ENCODE results near the gene SERINC5.
"Not testable (repeated sequence)": the region's sequence is repeated elsewhere in the genome, so short reads cannot be mapped to it uniquely, and the experiment has no call there.

Gene SERINC5

DNA sequence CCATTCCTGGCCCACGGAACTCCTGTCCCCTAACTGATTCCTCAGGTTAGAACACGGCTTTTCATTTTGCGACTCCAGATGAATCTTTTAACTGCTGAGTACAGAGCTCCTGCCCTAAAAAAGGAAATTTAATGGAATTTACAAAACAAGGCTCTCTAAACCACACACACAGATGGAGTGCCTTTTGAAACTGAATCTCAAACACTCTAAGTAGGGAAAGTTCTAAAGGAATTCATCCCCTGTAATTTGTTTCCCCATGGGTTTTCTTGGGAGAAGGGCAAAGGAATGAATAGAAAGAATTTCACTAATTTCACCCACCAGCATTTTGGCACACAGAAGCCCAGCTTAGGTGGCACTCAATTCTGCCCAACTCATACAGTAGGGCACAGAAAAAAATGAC, 114.2 kb downstream of the SERINC5 start:
- TF ChIP-seq ZNF384 (IDR thresholded peaks at IDR 0.05) = no peak
- no peak for TF ChIP-seq SUZ12 (IDR thresholded peaks at IDR 0.05)
- no peak for TF ChIP-seq FOXK2 (IDR thresholded peaks at IDR 0.05)
- no peak for TF ChIP-seq ARNT (IDR thresholded peaks at IDR 0.05)
- no peak for TF ChIP-seq ELF4 (IDR thresholded peaks at IDR 0.05)
- TF ChIP-seq BHLHE40 (IDR thresholded peaks at IDR 0.05; ENCODE audit: borderline replicate concordance) = no peak
- no peak for TF ChIP-seq HDGF (IDR thresholded peaks at IDR 0.05; ENCODE audit: borderline replicate concordance)
- ChIA-PET POLR2A (no interaction called here), CTCF (no interaction called here)
- no peak for DNase-seq (ENCODE audit: extremely low spot score)

DNA sequence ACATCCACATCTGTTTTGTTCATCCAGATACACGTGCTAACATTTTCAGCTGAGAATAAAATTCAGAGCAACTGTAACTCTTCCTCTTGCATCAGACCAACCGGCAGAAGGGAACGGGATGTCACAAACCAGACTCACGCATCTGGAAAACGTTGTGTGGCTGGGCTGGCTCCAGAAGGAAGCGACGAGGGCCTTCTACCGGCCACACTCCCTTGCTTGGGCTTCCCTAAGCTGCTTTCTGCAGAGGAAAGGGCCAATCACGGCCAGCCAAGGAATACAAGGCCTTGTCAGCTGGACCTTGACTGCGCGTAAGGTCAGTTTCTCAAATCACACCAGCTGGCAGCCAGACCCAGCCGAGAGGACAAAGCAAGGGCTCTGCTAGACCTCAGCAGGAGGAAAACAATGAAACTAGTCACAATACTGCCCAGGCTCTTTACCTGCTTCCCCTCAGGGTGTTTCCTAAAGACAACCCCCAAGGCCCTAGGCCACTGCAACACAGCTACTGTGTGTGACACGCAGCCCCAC, 114.6 kb downstream of the SERINC5 start:
- POLR2A ChIA-PET = no interaction called here

DNA sequence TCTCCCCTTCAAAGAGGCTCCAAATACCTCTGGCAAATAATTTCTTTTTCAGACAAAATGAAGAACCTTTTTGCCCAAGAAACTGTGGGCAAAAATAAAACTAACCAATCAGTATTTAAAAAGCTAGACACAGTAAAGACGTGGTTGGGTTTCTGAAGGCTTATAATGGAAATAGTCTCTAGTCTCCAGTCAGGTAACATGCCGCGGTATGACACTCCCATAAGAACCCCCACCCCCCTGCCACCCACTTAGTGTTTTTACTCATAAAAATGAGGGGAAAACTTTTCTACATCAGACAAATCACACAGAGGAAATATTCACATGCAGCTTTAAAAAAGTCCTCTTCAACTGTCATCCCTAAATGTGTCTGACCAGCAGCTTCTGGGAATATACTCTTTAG, 115.4 kb downstream of the SERINC5 start:
- POLR2A ChIA-PET = no interaction called here
- TF ChIP-seq ARNT (IDR thresholded peaks at IDR 0.05) = no peak
- TF ChIP-seq FOXA1 (IDR thresholded peaks at IDR 0.05) = no peak
- no peak for TF ChIP-seq SUZ12 (IDR thresholded peaks at IDR 0.05)
- TF ChIP-seq ELF4 (IDR thresholded peaks at IDR 0.05) = no peak
- no peak for TF ChIP-seq ZNF384 (IDR thresholded peaks at IDR 0.05)
- TF ChIP-seq, protein P1, sequence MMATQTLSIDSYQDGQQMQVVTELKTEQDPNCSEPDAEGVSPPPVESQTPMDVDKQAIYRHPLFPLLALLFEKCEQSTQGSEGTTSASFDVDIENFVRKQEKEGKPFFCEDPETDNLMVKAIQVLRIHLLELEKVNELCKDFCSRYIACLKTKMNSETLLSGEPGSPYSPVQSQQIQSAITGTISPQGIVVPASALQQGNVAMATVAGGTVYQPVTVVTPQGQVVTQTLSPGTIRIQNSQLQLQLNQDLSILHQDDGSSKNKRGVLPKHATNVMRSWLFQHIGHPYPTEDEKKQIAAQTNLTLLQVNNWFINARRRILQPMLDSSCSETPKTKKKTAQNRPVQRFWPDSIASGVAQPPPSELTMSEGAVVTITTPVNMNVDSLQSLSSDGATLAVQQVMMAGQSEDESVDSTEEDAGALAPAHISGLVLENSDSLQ (IDR thresholded peaks at IDR 0.05) = no peak
- TF ChIP-seq L3MBTL2 (conservative IDR thresholded peaks at IDR 0.05) = no peak
- TF ChIP-seq FOXK2 (IDR thresholded peaks at IDR 0.05) = no peak
- no peak for TF ChIP-seq FOXM1 (IDR thresholded peaks at IDR 0.05; ENCODE audit: borderline replicate concordance)
- no peak for TF ChIP-seq TARDBP (IDR thresholded peaks at IDR 0.05)
- no peak for TF ChIP-seq SP1 (IDR thresholded peaks at IDR 0.05)
- no peak for TF ChIP-seq HDGF (IDR thresholded peaks at IDR 0.05; ENCODE audit: borderline replicate concordance)
- TF ChIP-seq NFRKB (IDR thresholded peaks at IDR 0.05) = no peak
- TF ChIP-seq BHLHE40 (IDR thresholded peaks at IDR 0.05; ENCODE audit: borderline replicate concordance) = no peak
- TF ChIP-seq LEF1 (IDR thresholded peaks at IDR 0.05; ENCODE audit: borderline replicate concordance) = no peak
- no peak for TF ChIP-seq CTBP1 (IDR thresholded peaks at IDR 0.05; ENCODE audit: borderline replicate concordance)
- DNase-seq (ENCODE audit: extremely low spot score) = no peak
- CTCF ChIA-PET = no interaction called here

More for the DNA sequence above, 114.6 kb downstream of the SERINC5 start:
- no peak for DNase-seq (ENCODE audit: extremely low spot score)
- CTCF ChIA-PET = no interaction called here
- TF ChIP-seq ZNF384 (IDR thresholded peaks at IDR 0.05) (no peak), FOXM1 (IDR thresholded peaks at IDR 0.05; ENCODE audit: borderline replicate concordance) (no peak), BHLHE40 (IDR thresholded peaks at IDR 0.05; ENCODE audit: borderline replicate concordance) (no peak), L3MBTL2 (conservative IDR thresholded peaks at IDR 0.05) (no peak), CTBP1 (IDR thresholded peaks at IDR 0.05; ENCODE audit: borderline replicate concordance) (no peak), SP1 (IDR thresholded peaks at IDR 0.05) (no peak), LEF1 (IDR thresholded peaks at IDR 0.05; ENCODE audit: borderline replicate concordance) (no peak)
- TF ChIP-seq, protein P1 (IDR thresholded peaks at IDR 0.05) = no peak

DNA sequence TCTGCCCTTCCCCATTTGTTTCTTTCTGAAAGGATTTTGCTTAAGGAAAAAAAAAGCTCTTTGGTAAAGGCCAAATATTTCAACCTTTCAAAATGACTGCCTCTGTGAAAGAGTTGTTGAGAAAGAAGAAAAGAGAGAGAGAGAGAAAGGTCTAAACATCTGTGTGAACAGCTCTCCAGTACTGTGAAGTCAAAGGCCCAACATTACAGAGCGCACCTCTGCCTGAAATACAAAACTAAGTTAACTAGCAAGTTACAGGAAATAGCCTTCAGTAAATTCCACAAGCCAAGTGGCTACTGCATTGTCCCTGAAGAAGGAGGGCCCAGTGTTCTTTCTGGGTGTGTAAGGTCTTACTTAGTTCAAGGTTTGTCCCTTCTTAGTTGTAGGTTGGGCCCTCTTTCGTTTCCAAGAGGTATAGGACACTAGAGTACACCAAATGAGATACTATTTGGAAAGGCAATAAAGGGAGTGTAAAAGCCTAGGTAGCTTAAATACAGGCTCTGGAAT, 116.3 kb downstream of the SERINC5 start:
- CTCF ChIA-PET = no interaction called here
- POLR2A ChIA-PET = no interaction called here
- DNase-seq (ENCODE audit: extremely low spot score) = no peak
- TF ChIP-seq CTBP1 (IDR thresholded peaks at IDR 0.05; ENCODE audit: borderline replicate concordance) (no peak), ZNF384 (IDR thresholded peaks at IDR 0.05) (no peak), FOXK2 (IDR thresholded peaks at IDR 0.05) (no peak), FOXA1 (IDR thresholded peaks at IDR 0.05) (no peak), LEF1 (IDR thresholded peaks at IDR 0.05; ENCODE audit: borderline replicate concordance) (no peak), SUZ12 (IDR thresholded peaks at IDR 0.05) (no peak), HDGF (IDR thresholded peaks at IDR 0.05; ENCODE audit: borderline replicate concordance) (no peak), NFRKB (IDR thresholded peaks at IDR 0.05) (no peak), TARDBP (IDR thresholded peaks at IDR 0.05) (no peak), SP1 (IDR thresholded peaks at IDR 0.05) (no peak), FOXM1 (IDR thresholded peaks at IDR 0.05; ENCODE audit: borderline replicate concordance) (no peak), ELF4 (IDR thresholded peaks at IDR 0.05) (no peak), ARNT (IDR thresholded peaks at IDR 0.05) (no peak)
- TF ChIP-seq, protein P1 (IDR thresholded peaks at IDR 0.05) = no peak

DNA sequence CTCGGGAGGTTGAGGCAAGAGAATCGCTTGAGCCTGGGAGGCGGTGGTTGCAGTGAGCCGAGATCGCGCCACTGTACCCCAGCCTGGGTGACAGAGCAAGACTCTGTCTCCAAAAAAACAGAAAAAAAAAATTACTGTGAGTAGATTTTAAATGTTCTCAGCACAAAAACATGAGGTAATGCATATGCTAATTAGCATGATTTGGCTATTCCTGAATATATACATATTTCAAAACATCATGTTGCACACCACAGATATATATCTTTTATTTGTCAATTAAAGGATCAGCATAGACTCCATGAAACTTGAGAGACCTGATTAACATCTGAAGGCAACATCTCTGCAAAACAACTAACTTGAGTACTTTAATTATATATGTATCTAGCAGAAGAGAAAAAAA, 117.4 kb downstream of the SERINC5 start:
- DNase-seq (ENCODE audit: extremely low spot score) = no peak
- ChIA-PET CTCF (no interaction called here), POLR2A (no interaction called here)
- TF ChIP-seq HDGF (IDR thresholded peaks at IDR 0.05; ENCODE audit: borderline replicate concordance) (no peak), FOXA1 (IDR thresholded peaks at IDR 0.05) (no peak), SUZ12 (IDR thresholded peaks at IDR 0.05) (no peak), L3MBTL2 (conservative IDR thresholded peaks at IDR 0.05) (no peak), BHLHE40 (IDR thresholded peaks at IDR 0.05; ENCODE audit: borderline replicate concordance) (no peak)

DNA sequence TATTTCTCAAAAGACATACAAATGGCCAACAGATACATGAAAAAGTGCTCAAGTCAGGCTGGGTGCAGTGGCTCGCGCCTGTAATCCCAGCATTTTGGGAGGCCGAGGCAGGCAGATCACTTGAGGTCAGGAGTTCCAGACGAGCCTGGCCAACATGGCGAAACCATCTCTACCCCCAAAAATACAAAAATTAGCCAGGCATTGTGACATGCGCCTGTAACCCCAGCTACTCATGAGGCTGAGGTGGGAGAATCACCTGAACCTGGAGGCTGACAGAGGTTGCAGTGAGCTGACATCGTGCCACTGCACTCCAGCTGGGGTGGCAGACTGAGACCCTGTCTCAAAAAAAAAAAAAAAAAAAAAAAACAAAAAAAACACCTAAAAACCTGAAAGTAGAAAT, 119.0 kb downstream of the SERINC5 start:
- DNase-seq (ENCODE audit: extremely low spot score); CTCF ChIA-PET; POLR2A ChIA-PET: not testable (repeated sequence)

DNA sequence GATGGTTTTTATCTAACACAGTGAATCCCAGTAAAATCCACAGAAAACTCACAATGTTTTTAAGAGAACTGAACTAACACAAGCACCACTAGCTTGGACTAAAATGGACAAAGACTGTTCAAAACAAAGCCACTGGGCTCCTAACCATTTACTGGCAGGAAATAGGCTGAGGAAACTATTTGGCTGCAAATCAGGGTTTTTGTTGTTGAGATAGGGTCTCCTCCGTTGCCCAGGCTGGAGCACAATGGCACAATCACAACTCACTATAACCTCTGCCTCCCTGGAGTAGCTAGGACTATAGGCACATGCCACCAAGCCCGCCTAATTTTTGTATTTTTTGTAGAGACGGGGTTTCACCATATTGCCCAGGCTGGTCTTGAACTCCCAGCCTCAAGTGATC, 121.0 kb downstream of the SERINC5 start:
- ChIA-PET POLR2A (no interaction called here), CTCF (no interaction called here)
- TF ChIP-seq ARNT (IDR thresholded peaks at IDR 0.05) = no peak
- TF ChIP-seq NFRKB (IDR thresholded peaks at IDR 0.05) = no peak
- no peak for TF ChIP-seq TARDBP (IDR thresholded peaks at IDR 0.05)
- TF ChIP-seq CTBP1 (IDR thresholded peaks at IDR 0.05; ENCODE audit: borderline replicate concordance) = no peak
- TF ChIP-seq FOXM1 (IDR thresholded peaks at IDR 0.05; ENCODE audit: borderline replicate concordance) = no peak
- TF ChIP-seq, protein P1 (IDR thresholded peaks at IDR 0.05) = no peak
- TF ChIP-seq HDGF (IDR thresholded peaks at IDR 0.05; ENCODE audit: borderline replicate concordance) = no peak
- TF ChIP-seq BHLHE40 (IDR thresholded peaks at IDR 0.05; ENCODE audit: borderline replicate concordance) = no peak
- TF ChIP-seq FOXK2 (IDR thresholded peaks at IDR 0.05) = no peak
- no peak for TF ChIP-seq SUZ12 (IDR thresholded peaks at IDR 0.05)
- no peak for TF ChIP-seq L3MBTL2 (conservative IDR thresholded peaks at IDR 0.05)
- TF ChIP-seq ELF4 (IDR thresholded peaks at IDR 0.05) = no peak
- no peak for TF ChIP-seq FOXA1 (IDR thresholded peaks at IDR 0.05)
- TF ChIP-seq ZNF384 (IDR thresholded peaks at IDR 0.05) = no peak
- no peak for TF ChIP-seq SP1 (IDR thresholded peaks at IDR 0.05)
- no peak for TF ChIP-seq LEF1 (IDR thresholded peaks at IDR 0.05; ENCODE audit: borderline replicate concordance)
- DNase-seq (ENCODE audit: extremely low spot score) = no peak

Data from HEK293T (cell line).